ENCODE measurements around the gene PCF11.
"Not testable (repeated sequence)": the region's sequence is repeated elsewhere in the genome, so short reads cannot be mapped to it uniquely, and the experiment has no call there.

PCF11 gene

GRCh38 chr11:83156996-83157593, at the start of gene PCF11:
Gene PCF11, plus strand, starts transcription at chr11:83157131. Its CDS starts 309 bp downstream, at chr11:83157440.
- no peak for DNase-seq

GRCh38 chr11:83112886-83113285, 44.0 kb upstream of the PCF11 start:
- DNase-seq = no peak

GRCh38 chr11:83115026-83115425, 41.9 kb upstream of the PCF11 start:
- no peak for DNase-seq

GRCh38 chr11:83115551-83115950, 41.4 kb upstream of the PCF11 start:
- no peak for DNase-seq

GRCh38 chr11:83116015-83116641, 40.8 kb upstream of the PCF11 start:
- no peak for DNase-seq

- no peak for DNase-seq
These were observed 38.1 kb upstream of the PCF11 start for GRCh38 chr11:83118814-83119213.

GRCh38 chr11:83119216-83119615, 37.7 kb upstream of the PCF11 start:
- DNase-seq = no peak

- DNase-seq = no peak
These were observed 36.6 kb upstream of the PCF11 start for GRCh38 chr11:83120327-83120726.

GRCh38 chr11:83122050-83122449, 34.9 kb upstream of the PCF11 start:
- no peak for DNase-seq

- no peak for DNase-seq
These were observed 34.2 kb upstream of the PCF11 start for GRCh38 chr11:83122766-83123165.

- DNase-seq = no peak
These were observed 32.1 kb upstream of the PCF11 start for GRCh38 chr11:83124636-83125424.

GRCh38 chr11:83125577-83125976, 31.4 kb upstream of the PCF11 start:
- DNase-seq = no peak

- DNase-seq = no peak
These were observed 29.7 kb upstream of the PCF11 start for GRCh38 chr11:83127310-83127637.

GRCh38 chr11:83132191-83132590, 24.7 kb upstream of the PCF11 start:
- no peak for DNase-seq

GRCh38 chr11:83133266-83133665, 23.7 kb upstream of the PCF11 start:
- not testable (repeated sequence) for DNase-seq

GRCh38 chr11:83139310-83139709, 17.6 kb upstream of the PCF11 start:
- DNase-seq = no peak

GRCh38 chr11:83140691-83141455, 16.1 kb upstream of the PCF11 start:
- DNase-seq = no peak

GRCh38 chr11:83147895-83148294, 9.0 kb upstream of the PCF11 start:
- no peak for DNase-seq

GRCh38 chr11:83150450-83150849, 6.5 kb upstream of the PCF11 start:
- DNase-seq = no peak

GRCh38 chr11:83151274-83151977, 5.5 kb upstream of the PCF11 start:
- DNase-seq = no peak

- no peak for DNase-seq
These were observed 4.7 kb upstream of the PCF11 start for GRCh38 chr11:83152264-83152663.

GRCh38 chr11:83153764-83154163, 3.2 kb upstream of the PCF11 start:
- DNase-seq = no peak

Measured in activated naive CD4-positive, alpha-beta T cell treated with anti-CD3 and anti-CD28 coated beads, Interleukin-2, amount 50 U/mL, for 16 hours (primary cell).